ENCODE measurements around the gene MTR. TPM values are rescaled to one million over a fixed set of nuclear protein-coding genes. Genes with fewer than 3 reads are reported as not detected.

The MTR gene
- total and polyA plus RNA-seq, 9 of the 15 experiments (the other 6 are each of a cell fraction or from before 2014, with no cell fraction given) = 3.4 to 44.3 (median 20.3) TPM

GRCh38 chr1:236913371-236914037 lies 118.4 kb downstream of the MTR start (continued):
- TF ChIP-seq E4F1 (CRISPR knock-in tag; IDR thresholded peaks at IDR 0.05; ENCODE audit: borderline replicate concordance) (no peak), SP2 (IDR thresholded peaks at IDR 0.05; ENCODE audit: extremely low read depth, low read depth, low read length, poor library complexity, severe bottlenecking) (no peak), FIP1L1 (IDR thresholded peaks at IDR 0.05; ENCODE audit: low read depth, low read length, poor library complexity, severe bottlenecking) (no peak), MTA2 (IDR thresholded peaks at IDR 0.05; ENCODE audit: low read depth) (peak; percentile 99), HDAC8 (tag; IDR thresholded peaks at IDR 0.05) (no peak), MCM7 (IDR thresholded peaks at IDR 0.05) (no peak), DPF2 (IDR thresholded peaks at IDR 0.05) (peak; percentile 99), ILF3 (IDR thresholded peaks at IDR 0.05; ENCODE audit: borderline replicate concordance) (peak; percentile 96), REST (IDR thresholded peaks at IDR 0.05; ENCODE audit: borderline replicate concordance) (peak; percentile 66), REST (CRISPR knock-in tag; IDR thresholded peaks at IDR 0.05; ENCODE audit: low read depth) (no peak), RUNX1 (IDR thresholded peaks at IDR 0.05; ENCODE audit: low read depth) (no peak), EGR1 (conservative IDR thresholded peaks at IDR 0.05) (peak; percentile 79), HDAC6 (IDR thresholded peaks at IDR 0.05; ENCODE audit: low read depth, low read length) (no peak)
- TF ChIP-seq, protein P1, sequence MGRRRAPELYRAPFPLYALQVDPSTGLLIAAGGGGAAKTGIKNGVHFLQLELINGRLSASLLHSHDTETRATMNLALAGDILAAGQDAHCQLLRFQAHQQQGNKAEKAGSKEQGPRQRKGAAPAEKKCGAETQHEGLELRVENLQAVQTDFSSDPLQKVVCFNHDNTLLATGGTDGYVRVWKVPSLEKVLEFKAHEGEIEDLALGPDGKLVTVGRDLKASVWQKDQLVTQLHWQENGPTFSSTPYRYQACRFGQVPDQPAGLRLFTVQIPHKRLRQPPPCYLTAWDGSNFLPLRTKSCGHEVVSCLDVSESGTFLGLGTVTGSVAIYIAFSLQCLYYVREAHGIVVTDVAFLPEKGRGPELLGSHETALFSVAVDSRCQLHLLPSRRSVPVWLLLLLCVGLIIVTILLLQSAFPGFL (CRISPR knock-in tag; IDR thresholded peaks at IDR 0.05) = no peak
- TF ChIP-seq, protein P2, sequence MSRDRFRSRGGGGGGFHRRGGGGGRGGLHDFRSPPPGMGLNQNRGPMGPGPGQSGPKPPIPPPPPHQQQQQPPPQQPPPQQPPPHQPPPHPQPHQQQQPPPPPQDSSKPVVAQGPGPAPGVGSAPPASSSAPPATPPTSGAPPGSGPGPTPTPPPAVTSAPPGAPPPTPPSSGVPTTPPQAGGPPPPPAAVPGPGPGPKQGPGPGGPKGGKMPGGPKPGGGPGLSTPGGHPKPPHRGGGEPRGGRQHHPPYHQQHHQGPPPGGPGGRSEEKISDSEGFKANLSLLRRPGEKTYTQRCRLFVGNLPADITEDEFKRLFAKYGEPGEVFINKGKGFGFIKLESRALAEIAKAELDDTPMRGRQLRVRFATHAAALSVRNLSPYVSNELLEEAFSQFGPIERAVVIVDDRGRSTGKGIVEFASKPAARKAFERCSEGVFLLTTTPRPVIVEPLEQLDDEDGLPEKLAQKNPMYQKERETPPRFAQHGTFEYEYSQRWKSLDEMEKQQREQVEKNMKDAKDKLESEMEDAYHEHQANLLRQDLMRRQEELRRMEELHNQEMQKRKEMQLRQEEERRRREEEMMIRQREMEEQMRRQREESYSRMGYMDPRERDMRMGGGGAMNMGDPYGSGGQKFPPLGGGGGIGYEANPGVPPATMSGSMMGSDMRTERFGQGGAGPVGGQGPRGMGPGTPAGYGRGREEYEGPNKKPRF (IDR thresholded peaks at IDR 0.05; ENCODE audit: low read depth, low read length) = no peak

All from K562 (cell line).